ENCODE data around the gene TENT4A. TPM values are rescaled to one million over a fixed set of nuclear protein-coding genes. Genes with fewer than 3 reads are reported as not detected.

The TENT4A gene
- total RNA-seq, 1 experiment from 2014 or later = 29.2 TPM

DNA sequence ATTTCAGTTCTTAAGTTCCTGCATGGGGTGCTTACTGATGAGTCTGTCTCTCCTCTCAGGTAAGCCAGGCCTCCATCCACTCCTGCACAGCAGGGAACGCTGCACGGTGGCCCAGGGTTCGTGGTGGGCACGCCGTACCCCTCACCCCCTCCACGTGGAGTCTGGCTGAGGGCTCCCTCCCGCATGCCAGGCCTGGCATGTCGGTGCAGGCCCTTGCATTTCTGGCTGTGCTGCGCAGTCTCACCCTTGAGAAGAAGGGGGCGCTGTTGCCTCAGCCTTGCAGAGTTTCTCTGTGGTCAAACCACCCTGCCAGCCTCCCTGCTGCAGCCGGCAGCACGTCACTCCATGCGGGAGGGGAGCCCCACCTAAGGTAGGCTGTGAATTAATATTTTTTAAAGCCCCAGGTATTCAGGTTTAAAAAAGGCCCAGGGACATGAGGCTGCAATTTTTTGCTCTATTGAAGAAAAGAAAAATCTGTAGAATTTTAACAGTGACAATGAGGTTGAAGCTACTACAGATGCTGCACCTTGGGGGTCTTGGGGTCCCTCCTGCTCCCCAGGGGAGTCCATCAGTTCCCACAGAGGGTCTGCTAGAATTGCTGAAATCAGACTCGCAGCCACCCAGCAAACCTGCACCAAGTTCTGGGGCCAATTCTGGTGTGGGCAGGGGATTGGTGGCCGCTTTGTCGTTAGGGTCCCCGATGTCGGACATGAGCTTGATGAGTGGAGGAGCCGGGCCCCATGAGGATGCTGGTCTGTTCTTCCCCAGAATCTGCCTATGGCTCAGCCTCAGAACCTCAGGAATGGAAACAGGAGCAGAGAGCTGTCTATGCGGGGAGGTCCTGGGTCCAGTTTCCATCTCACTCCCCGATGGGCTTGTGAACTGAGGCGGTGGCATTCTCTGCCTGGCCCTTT lies 52.6 kb downstream of the TENT4A start:
- Mint-ChIP-seq H3K4me3 (no peak overlapping the region), H3K9me3 (0 out of 2 replicates have a peak, but pooled peaks cover 4% of the 10 kb centered on the region), H3K4me1 (peaks cover 8% of the 10 kb centered on the region), H3K27ac (no peak overlapping the region), H3K36me3 (no peaks in the 10 kb centered on the region), H3K27me3 (ENCODE audit: low read depth) (no peaks in the 10 kb centered on the region)
- ChIA-PET CTCF (interaction anchor here (0.5 to 2.1 kb wide), 19 partner anchors 9 to 753 kb away, joined by 3 to 33 read pairs (median 4); no protein-coding TSS in a partner anchor), POLR2A (interaction anchor here (0.7 to 1.2 kb wide), 2 partner anchors 12 to 71 kb away, joined by 3 read pairs; no protein-coding TSS in a partner anchor)
- ATAC-seq (peak; percentile 93), DNase-seq (ENCODE audit: low spot score) (peak; percentile 92)
- no peak for TF ChIP-seq SMAD4 (CRISPR knock-in tag; IDR thresholded peaks at IDR 0.05)
- no peak for TF ChIP-seq OVOL2 (CRISPR knock-in tag; IDR thresholded peaks at IDR 0.05; ENCODE audit: borderline replicate concordance)
- no peak for TF ChIP-seq JUN (CRISPR knock-in tag; IDR thresholded peaks at IDR 0.05)
- no peak for TF ChIP-seq HMGA2 (CRISPR knock-in tag; IDR thresholded peaks at IDR 0.05)
- TF ChIP-seq ETV6 (CRISPR knock-in tag; IDR thresholded peaks at IDR 0.05) = 0 out of 2 replicates have a peak, but pooled peaks have one; percentile 15
- TF ChIP-seq ZNF121 (CRISPR knock-in tag; IDR thresholded peaks at IDR 0.05) = no peak
- 0 out of 2 replicates have a peak, but pooled peaks have one; percentile 51 for TF ChIP-seq FOXP1 (CRISPR knock-in tag; IDR thresholded peaks at IDR 0.05; ENCODE audit: borderline replicate concordance)
- 0 out of 2 replicates have a peak, but pooled peaks have one; percentile 47 for TF ChIP-seq SP1 (CRISPR knock-in tag; conservative IDR thresholded peaks at IDR 0.05)
- TF ChIP-seq, protein P1, sequence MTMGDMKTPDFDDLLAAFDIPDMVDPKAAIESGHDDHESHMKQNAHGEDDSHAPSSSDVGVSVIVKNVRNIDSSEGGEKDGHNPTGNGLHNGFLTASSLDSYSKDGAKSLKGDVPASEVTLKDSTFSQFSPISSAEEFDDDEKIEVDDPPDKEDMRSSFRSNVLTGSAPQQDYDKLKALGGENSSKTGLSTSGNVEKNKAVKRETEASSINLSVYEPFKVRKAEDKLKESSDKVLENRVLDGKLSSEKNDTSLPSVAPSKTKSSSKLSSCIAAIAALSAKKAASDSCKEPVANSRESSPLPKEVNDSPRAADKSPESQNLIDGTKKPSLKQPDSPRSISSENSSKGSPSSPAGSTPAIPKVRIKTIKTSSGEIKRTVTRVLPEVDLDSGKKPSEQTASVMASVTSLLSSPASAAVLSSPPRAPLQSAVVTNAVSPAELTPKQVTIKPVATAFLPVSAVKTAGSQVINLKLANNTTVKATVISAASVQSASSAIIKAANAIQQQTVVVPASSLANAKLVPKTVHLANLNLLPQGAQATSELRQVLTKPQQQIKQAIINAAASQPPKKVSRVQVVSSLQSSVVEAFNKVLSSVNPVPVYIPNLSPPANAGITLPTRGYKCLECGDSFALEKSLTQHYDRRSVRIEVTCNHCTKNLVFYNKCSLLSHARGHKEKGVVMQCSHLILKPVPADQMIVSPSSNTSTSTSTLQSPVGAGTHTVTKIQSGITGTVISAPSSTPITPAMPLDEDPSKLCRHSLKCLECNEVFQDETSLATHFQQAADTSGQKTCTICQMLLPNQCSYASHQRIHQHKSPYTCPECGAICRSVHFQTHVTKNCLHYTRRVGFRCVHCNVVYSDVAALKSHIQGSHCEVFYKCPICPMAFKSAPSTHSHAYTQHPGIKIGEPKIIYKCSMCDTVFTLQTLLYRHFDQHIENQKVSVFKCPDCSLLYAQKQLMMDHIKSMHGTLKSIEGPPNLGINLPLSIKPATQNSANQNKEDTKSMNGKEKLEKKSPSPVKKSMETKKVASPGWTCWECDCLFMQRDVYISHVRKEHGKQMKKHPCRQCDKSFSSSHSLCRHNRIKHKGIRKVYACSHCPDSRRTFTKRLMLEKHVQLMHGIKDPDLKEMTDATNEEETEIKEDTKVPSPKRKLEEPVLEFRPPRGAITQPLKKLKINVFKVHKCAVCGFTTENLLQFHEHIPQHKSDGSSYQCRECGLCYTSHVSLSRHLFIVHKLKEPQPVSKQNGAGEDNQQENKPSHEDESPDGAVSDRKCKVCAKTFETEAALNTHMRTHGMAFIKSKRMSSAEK (CRISPR knock-in tag; IDR thresholded peaks at IDR 0.05; ENCODE audit: borderline replicate concordance) = no peak
- 0 out of 2 replicates have a peak, but pooled peaks have one; percentile 2 for TF ChIP-seq ZNF423 (CRISPR knock-in tag; IDR thresholded peaks at IDR 0.05)
- TF ChIP-seq, protein P2, sequence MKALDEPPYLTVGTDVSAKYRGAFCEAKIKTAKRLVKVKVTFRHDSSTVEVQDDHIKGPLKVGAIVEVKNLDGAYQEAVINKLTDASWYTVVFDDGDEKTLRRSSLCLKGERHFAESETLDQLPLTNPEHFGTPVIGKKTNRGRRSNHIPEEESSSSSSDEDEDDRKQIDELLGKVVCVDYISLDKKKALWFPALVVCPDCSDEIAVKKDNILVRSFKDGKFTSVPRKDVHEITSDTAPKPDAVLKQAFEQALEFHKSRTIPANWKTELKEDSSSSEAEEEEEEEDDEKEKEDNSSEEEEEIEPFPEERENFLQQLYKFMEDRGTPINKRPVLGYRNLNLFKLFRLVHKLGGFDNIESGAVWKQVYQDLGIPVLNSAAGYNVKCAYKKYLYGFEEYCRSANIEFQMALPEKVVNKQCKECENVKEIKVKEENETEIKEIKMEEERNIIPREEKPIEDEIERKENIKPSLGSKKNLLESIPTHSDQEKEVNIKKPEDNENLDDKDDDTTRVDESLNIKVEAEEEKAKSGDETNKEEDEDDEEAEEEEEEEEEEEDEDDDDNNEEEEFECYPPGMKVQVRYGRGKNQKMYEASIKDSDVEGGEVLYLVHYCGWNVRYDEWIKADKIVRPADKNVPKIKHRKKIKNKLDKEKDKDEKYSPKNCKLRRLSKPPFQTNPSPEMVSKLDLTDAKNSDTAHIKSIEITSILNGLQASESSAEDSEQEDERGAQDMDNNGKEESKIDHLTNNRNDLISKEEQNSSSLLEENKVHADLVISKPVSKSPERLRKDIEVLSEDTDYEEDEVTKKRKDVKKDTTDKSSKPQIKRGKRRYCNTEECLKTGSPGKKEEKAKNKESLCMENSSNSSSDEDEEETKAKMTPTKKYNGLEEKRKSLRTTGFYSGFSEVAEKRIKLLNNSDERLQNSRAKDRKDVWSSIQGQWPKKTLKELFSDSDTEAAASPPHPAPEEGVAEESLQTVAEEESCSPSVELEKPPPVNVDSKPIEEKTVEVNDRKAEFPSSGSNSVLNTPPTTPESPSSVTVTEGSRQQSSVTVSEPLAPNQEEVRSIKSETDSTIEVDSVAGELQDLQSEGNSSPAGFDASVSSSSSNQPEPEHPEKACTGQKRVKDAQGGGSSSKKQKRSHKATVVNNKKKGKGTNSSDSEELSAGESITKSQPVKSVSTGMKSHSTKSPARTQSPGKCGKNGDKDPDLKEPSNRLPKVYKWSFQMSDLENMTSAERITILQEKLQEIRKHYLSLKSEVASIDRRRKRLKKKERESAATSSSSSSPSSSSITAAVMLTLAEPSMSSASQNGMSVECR (CRISPR knock-in tag; IDR thresholded peaks at IDR 0.05; ENCODE audit: borderline replicate concordance) = no peak
- TF ChIP-seq, protein P3, sequence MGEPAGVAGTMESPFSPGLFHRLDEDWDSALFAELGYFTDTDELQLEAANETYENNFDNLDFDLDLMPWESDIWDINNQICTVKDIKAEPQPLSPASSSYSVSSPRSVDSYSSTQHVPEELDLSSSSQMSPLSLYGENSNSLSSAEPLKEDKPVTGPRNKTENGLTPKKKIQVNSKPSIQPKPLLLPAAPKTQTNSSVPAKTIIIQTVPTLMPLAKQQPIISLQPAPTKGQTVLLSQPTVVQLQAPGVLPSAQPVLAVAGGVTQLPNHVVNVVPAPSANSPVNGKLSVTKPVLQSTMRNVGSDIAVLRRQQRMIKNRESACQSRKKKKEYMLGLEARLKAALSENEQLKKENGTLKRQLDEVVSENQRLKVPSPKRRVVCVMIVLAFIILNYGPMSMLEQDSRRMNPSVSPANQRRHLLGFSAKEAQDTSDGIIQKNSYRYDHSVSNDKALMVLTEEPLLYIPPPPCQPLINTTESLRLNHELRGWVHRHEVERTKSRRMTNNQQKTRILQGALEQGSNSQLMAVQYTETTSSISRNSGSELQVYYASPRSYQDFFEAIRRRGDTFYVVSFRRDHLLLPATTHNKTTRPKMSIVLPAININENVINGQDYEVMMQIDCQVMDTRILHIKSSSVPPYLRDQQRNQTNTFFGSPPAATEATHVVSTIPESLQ (CRISPR knock-in tag; IDR thresholded peaks at IDR 0.05) = no peak
- TF ChIP-seq, protein P4, sequence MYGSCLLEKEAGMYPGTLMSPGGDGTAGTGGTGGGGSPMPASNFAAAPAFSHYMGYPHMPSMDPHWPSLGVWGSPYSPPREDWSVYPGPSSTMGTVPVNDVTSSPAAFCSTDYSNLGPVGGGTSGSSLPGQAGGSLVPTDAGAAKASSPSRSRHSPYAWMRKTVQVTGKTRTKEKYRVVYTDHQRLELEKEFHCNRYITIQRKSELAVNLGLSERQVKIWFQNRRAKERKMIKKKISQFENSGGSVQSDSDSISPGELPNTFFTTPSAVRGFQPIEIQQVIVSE (CRISPR knock-in tag; IDR thresholded peaks at IDR 0.05; ENCODE audit: borderline replicate concordance) = no peak
- TF ChIP-seq FOXK1 (CRISPR knock-in tag; IDR thresholded peaks at IDR 0.05) = peak; percentile 21; the same call in 1 of the 2 replicates
- TF ChIP-seq RORB (CRISPR knock-in tag; IDR thresholded peaks at IDR 0.05) = no peak
- TF ChIP-seq NFATC4 (CRISPR knock-in tag; IDR thresholded peaks at IDR 0.05) = no peak
- 0 out of 2 replicates have a peak, but pooled peaks have one; percentile 44 for TF ChIP-seq CREM (CRISPR knock-in tag; IDR thresholded peaks at IDR 0.05)
- no peak for TF ChIP-seq NFYB (CRISPR knock-in tag; conservative IDR thresholded peaks at IDR 0.05; ENCODE audit: low read depth)
- TF ChIP-seq, protein P5, sequence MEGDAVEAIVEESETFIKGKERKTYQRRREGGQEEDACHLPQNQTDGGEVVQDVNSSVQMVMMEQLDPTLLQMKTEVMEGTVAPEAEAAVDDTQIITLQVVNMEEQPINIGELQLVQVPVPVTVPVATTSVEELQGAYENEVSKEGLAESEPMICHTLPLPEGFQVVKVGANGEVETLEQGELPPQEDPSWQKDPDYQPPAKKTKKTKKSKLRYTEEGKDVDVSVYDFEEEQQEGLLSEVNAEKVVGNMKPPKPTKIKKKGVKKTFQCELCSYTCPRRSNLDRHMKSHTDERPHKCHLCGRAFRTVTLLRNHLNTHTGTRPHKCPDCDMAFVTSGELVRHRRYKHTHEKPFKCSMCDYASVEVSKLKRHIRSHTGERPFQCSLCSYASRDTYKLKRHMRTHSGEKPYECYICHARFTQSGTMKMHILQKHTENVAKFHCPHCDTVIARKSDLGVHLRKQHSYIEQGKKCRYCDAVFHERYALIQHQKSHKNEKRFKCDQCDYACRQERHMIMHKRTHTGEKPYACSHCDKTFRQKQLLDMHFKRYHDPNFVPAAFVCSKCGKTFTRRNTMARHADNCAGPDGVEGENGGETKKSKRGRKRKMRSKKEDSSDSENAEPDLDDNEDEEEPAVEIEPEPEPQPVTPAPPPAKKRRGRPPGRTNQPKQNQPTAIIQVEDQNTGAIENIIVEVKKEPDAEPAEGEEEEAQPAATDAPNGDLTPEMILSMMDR (IDR thresholded peaks at IDR 0.05) = peak; percentile 93
- TF ChIP-seq GRHL2 (CRISPR knock-in tag; IDR thresholded peaks at IDR 0.05; ENCODE audit: insufficient replicate concordance, severe bottlenecking) = no peak

All from WTC11 (cell line).